ENCODE data around the gene RPS15.

Gene RPS15

DNA sequence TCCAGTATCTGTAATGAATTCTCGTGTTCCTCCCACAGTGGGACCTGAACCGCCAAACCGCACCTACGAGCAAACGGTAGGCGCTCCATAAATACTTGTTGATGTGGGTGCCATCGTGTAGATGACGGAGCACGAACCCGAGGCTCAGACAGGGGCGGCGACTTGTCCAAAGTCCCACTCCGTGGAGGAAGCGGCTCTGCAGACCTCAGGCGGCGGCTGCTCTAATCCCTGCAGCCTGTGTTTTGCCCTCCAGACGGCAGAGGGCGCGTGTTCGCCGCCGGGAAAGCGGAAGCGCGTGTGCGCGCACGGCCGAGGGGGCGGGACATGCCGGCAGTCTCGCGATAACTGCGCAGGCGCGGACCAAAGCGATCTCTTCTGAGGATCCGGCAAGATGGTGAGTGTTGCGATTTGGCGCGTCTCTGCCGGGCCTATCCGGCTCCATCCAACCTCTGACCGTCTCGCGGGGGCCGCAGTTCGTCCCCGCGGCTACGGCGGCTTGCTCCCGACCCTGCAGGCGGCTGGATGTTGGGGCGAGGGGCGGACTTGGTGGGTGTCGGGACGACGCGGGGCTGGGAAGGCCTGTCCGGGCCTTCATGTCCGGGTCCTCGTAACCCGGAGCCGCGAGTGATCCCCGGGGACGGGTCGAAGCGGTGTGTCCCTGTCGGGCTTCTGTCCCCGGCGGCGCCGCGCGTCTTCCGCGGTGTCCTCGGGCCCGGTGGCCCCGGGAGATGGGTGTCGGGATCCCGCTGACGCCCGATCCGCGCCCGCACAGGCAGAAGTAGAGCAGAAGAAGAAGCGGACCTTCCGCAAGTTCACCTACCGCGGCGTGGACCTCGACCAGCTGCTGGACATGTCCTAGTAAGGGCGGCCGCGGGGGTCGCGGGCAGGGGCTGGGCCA, at the start of gene RPS15:
Gene RPS15 (plus strand): TSS at position 362 of the 898 bp plus-strand sequence. CDS start 30 bp downstream, at position 392.
- Histone ChIP-seq H3K27ac (peak within 1 kb of the TSS; percentile 75), H3K27me3 (no peaks in the 10 kb centered on the region), H3K4me3 (ENCODE audit: low read depth in 1 of 2, low read length in 1 of 2) (peak within 1 kb of the TSS; percentile 75 to 79), H3K9me3 (no peaks in the 10 kb centered on the region), H3K36me3 (peaks cover 49% of the 10 kb centered on the region), H3K4me1 (ENCODE audit: control insufficient read depth in 1 of 2, insufficient read depth in 1 of 2, low read depth in 1 of 2, low read length in 1 of 2) (peaks cover 13 to 20% of the 10 kb centered on the region in 2 experiments)
- TF ChIP-seq CTCF (IDR thresholded peaks at IDR 0.05) = peak; percentile 100

DNA sequence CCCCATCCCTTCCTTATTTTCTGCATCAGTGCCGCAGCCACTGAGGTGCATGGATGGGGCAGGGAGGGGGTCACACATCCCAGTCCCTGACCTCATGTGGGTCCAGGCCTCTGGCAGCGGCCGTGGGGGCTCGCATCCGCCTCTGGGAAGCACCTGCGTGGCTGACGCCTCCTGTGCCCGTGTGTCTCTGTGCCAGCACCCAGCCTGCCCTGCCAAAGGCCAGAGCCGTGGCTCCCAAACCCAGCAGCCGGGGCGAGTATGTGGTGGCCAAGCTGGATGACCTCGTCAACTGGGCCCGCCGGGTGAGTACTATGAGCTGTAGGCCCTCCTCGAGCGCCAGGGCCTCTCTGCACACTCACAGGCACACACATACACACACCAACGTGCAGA, 49.6 kb upstream of the RPS15 start:
- Histone ChIP-seq H3K4me1 (ENCODE audit: control insufficient read depth in 1 of 2, insufficient read depth in 1 of 2, low read depth in 1 of 2, low read length in 1 of 2) (peaks cover 12 to 16% of the 10 kb centered on the region in 2 experiments), H3K9me3 (no peaks in the 10 kb centered on the region), H3K27me3 (no peaks in the 10 kb centered on the region), H3K27ac (no peak overlapping the region), H3K4me3 (ENCODE audit: low read depth in 1 of 2, low read length in 1 of 2) (no peak overlapping the region), H3K36me3 (peaks cover 59% of the 10 kb centered on the region)
- no peak for TF ChIP-seq CTCF (IDR thresholded peaks at IDR 0.05)

- TF ChIP-seq CTCF (IDR thresholded peaks at IDR 0.05) = no peak
- H3K9me3 ChIP-seq = no peaks in the 10 kb centered on the region
- no peak overlapping the region for H3K27ac ChIP-seq
- peaks cover 8 to 10% of the 10 kb centered on the region in 2 experiments for H3K4me1 ChIP-seq (ENCODE audit: control insufficient read depth in 1 of 2, insufficient read depth in 1 of 2, low read depth in 1 of 2, low read length in 1 of 2)
- peaks cover 66% of the 10 kb centered on the region for H3K36me3 ChIP-seq
- no peak overlapping the region for H3K4me3 ChIP-seq (ENCODE audit: low read depth in 1 of 2, low read length in 1 of 2)
- no peaks in the 10 kb centered on the region for H3K27me3 ChIP-seq
These were observed 48.9 kb upstream of the RPS15 start for GRCh38 chr19:1389033-1389940.

DNA sequence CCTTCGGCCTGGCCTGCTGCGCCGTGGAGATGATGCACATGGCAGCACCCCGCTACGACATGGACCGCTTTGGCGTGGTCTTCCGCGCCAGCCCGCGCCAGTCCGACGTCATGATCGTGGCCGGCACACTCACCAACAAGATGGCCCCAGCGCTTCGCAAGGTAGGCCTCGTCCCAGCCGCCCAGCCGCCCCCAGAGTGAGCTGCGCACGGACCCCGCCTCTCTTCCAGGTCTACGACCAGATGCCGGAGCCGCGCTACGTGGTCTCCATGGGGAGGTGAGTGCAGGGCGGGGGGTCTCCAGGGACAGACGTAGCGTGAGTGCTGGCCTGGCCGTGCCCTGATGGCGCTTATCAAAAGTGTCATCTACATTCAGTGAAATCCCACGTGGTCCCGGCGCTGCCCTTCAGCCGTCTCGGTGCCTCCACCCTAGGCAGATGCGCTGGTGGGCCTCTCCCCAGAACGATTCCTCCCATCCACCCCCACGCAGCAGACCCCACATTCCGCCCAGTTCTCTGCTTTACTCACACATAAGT, 47.2 kb upstream of the RPS15 start:
- H3K9me3 ChIP-seq = no peaks in the 10 kb centered on the region
- H3K36me3 ChIP-seq = peaks cover 80% of the 10 kb centered on the region
- no peak overlapping the region for H3K4me3 ChIP-seq (ENCODE audit: low read depth in 1 of 2, low read length in 1 of 2)
- no peak for TF ChIP-seq CTCF (IDR thresholded peaks at IDR 0.05)
- no peak overlapping the region for H3K27ac ChIP-seq
- no peaks in the 10 kb centered on the region for H3K27me3 ChIP-seq
- no peaks in the 10 kb centered on the region for H3K4me1 ChIP-seq (ENCODE audit: control insufficient read depth in 1 of 2, insufficient read depth in 1 of 2, low read depth in 1 of 2, low read length in 1 of 2)

DNA sequence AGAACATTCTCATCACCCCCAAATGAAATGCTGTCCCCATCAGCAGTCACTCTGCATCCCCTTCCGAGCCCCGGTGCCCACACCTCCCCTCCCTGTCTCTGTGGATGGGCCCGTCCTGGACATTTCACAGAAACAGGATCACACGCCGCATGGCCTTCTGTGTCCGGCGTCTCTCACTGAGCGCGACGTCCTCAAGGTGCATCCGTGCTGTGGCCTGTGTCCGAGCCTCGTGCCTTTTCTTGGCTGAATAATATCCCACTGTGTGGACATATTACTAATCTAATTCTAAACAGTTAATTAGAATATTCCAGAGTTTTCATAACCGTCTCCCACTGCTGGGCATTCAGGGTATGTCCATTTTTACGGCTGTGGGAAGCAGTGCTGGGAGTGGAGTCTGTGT, 45.8 kb upstream of the RPS15 start:
- TF ChIP-seq CTCF (IDR thresholded peaks at IDR 0.05) = no peak
- Histone ChIP-seq H3K27me3 (peaks cover 9% of the 10 kb centered on the region), H3K9me3 (no peaks in the 10 kb centered on the region), H3K4me1 (ENCODE audit: control insufficient read depth in 1 of 2, insufficient read depth in 1 of 2, low read depth in 1 of 2, low read length in 1 of 2) (no peaks in the 10 kb centered on the region), H3K36me3 (peaks cover 74% of the 10 kb centered on the region), H3K27ac (no peak overlapping the region), H3K4me3 (ENCODE audit: low read depth in 1 of 2, low read length in 1 of 2) (no peak overlapping the region)

All from neutrophil (primary cell).